Measurements from ENCODE around the gene TSPAN10.

TSPAN10 gene

DNA sequence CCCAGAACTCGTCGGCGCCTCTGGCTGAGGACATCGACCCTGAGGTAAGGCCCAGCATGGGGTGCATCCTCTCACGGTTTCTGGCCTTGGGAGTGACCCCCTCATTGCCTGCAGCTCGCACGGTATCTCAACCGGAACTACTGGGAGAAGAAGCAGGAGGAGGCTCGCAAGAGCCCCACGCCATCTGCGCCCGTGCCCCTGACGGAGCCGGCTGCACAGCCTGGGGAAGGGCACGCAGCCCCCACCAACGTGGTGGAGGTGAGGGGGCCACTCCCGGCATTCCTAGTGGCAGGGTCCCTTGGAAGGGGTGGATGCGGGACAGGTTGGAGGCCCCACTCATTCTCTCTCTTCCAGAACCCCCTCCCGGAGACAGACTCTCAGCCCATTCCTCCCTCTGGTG, 57.8 kb downstream of the TSPAN10 start:
- Histone ChIP-seq H3K36me3 (ENCODE audit: insufficient read depth, low read length) (peaks cover 82% of the 10 kb centered on the region), H3K9ac (ENCODE audit: insufficient read length) (no peak overlapping the region), H3K4me3 (no peak overlapping the region), H3K9me3 (ENCODE audit: low read depth, low read length) (no peaks in the 10 kb centered on the region), H3K27ac (no peak overlapping the region)
- TF ChIP-seq POLR2AphosphoS5 (IDR thresholded peaks at IDR 0.05; ENCODE audit: borderline replicate concordance, low read depth, low read length) = no peak
- TF ChIP-seq FOXP2 (optimal IDR thresholded peaks at IDR 0.05; ENCODE audit: control extremely low read depth, extremely low read length, insufficient read depth) = no peak
- TF ChIP-seq EZH2 (IDR thresholded peaks at IDR 0.05) = no peak
- DNase-seq (ENCODE audit: low read depth, low spot score) = no peak

DNA sequence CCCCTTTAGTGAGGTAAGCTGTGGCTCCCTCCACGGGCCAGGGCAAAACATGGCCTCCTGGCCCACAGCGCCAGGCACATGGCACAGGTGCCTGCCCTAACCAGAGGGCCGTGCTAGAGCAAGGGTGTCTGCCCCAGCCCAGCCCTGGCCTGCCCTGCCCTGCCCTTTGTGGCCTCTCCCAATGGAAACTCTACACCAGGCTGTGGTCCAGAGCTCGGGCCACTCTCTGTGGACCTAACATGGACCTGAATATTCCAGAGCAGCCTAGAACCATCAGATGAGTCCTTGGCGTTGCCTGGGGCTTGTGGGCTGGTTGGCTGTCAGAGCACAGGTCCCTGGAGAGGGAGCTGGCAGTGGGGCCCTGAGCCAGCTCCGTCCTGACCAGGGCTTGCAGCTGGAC, 58.2 kb downstream of the TSPAN10 start:
- DNase-seq (ENCODE audit: low read depth, low spot score) = no peak
- Histone ChIP-seq H3K36me3 (ENCODE audit: insufficient read depth, low read length) (peaks cover 78% of the 10 kb centered on the region), H3K4me3 (no peak overlapping the region), H3K9me3 (ENCODE audit: low read depth, low read length) (no peaks in the 10 kb centered on the region), H3K9ac (ENCODE audit: insufficient read length) (no peak overlapping the region), H3K27ac (no peak overlapping the region)
- TF ChIP-seq EZH2 (IDR thresholded peaks at IDR 0.05) = no peak
- no peak; the same call in 1 of the 2 replicates for TF ChIP-seq POLR2AphosphoS5 (IDR thresholded peaks at IDR 0.05; ENCODE audit: borderline replicate concordance, low read depth, low read length)
- TF ChIP-seq FOXP2 (optimal IDR thresholded peaks at IDR 0.05; ENCODE audit: control extremely low read depth, extremely low read length, insufficient read depth) = no peak

DNA sequence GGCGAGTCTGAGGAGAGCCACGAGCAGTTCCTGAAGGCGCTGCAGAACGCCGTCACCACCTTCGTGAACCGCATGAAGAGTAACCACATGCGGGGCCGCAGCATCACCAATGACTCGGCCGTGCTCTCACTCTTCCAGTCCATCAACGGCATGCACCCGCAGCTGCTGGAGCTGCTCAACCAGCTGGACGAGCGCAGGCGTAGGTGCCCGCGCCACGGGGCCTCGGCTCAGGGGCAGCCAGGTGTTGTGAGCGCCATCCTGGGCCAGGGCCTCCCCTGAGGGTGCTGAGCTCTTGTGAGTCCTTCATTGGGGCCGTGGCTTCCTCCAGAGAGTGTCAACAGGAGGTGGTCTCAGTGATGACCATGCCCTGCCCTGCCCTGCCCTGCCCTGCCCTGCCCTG, 58.8 kb downstream of the TSPAN10 start:
- H3K36me3 ChIP-seq (ENCODE audit: insufficient read depth, low read length) = peaks cover 76% of the 10 kb centered on the region
- DNase-seq (ENCODE audit: low read depth, low spot score) = no peak
- no peak overlapping the region for H3K27ac ChIP-seq
- no peak overlapping the region for H3K9ac ChIP-seq (ENCODE audit: insufficient read length)
- H3K4me3 ChIP-seq = no peak overlapping the region
- no peaks in the 10 kb centered on the region for H3K9me3 ChIP-seq (ENCODE audit: low read depth, low read length)
- TF ChIP-seq FOXP2 (optimal IDR thresholded peaks at IDR 0.05; ENCODE audit: control extremely low read depth, extremely low read length, insufficient read depth) = no peak
- no peak for TF ChIP-seq POLR2AphosphoS5 (IDR thresholded peaks at IDR 0.05; ENCODE audit: borderline replicate concordance, low read depth, low read length)
- TF ChIP-seq EZH2 (IDR thresholded peaks at IDR 0.05) = no peak

- Histone ChIP-seq H3K9ac (ENCODE audit: insufficient read length) (no peak overlapping the region), H3K27ac (no peak overlapping the region), H3K36me3 (ENCODE audit: insufficient read depth, low read length) (peaks cover 79% of the 10 kb centered on the region), H3K4me3 (no peak overlapping the region), H3K9me3 (ENCODE audit: low read depth, low read length) (no peaks in the 10 kb centered on the region)
- no peak for DNase-seq (ENCODE audit: low read depth, low spot score)
- TF ChIP-seq EZH2 (IDR thresholded peaks at IDR 0.05) (no peak), POLR2AphosphoS5 (IDR thresholded peaks at IDR 0.05; ENCODE audit: borderline replicate concordance, low read depth, low read length) (peak; percentile 15; the same call in 1 of the 2 replicates), FOXP2 (optimal IDR thresholded peaks at IDR 0.05; ENCODE audit: control extremely low read depth, extremely low read length, insufficient read depth) (no peak)
Measured at GRCh38 chr17:81696218-81696941, 59.4 kb downstream of the TSPAN10 start.

DNA sequence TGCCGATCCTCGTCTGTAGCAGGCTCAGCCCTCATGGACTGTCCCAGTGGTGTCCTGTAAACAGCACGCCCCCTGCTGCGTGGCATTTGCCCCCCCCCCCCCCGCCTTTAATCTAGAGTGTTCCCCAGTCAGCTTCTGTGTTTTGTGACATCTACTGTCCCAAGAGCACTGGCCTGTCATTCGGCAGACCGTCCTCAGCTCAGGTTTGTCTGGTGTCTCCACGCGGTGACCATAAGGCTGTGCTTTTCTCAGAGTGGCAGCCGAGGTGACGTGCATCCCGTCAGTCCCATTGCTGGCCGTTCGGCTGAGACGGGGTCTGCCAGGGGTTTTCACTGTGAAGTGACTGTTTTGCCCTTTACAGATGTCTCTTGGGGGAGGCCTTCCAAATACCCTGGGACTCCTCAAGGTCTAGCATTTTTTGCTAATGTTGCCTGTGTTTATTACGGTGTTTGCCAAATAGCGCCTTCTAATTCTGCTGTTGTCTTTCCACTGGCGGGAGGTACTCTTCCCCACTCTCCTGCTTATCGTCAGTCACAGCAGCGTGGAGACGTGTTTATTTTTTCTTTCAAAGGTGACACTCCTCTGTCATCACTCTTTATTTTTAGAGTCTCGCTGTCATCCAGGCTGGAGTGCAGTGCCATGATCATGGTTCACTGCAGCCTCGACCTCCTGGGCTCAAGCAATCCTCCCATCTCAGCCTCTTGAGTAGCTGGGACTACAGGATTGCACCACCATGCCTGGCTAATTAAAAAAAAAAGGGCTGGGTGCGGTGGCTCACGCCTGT, 60.5 kb downstream of the TSPAN10 start:
- H3K27ac ChIP-seq = no peak overlapping the region
- TF ChIP-seq FOXP2 (optimal IDR thresholded peaks at IDR 0.05; ENCODE audit: control extremely low read depth, extremely low read length, insufficient read depth) = no peak
- no peak for TF ChIP-seq EZH2 (IDR thresholded peaks at IDR 0.05)
- TF ChIP-seq POLR2AphosphoS5 (IDR thresholded peaks at IDR 0.05; ENCODE audit: borderline replicate concordance, low read depth, low read length) = no peak

More for the DNA sequence above, 60.5 kb downstream of the TSPAN10 start:
- Histone ChIP-seq H3K9me3 (ENCODE audit: low read depth, low read length) (no peaks in the 10 kb centered on the region), H3K9ac (ENCODE audit: insufficient read length) (no peak overlapping the region), H3K4me3 (no peak overlapping the region), H3K36me3 (ENCODE audit: insufficient read depth, low read length) (peaks cover 72% of the 10 kb centered on the region)
- no peak for DNase-seq (ENCODE audit: low read depth, low spot score)

Data from SK-N-MC (cell line).